K562 (cell line): ENCODE data around the gene SOCS2. TPM values are rescaled to one million over a fixed set of nuclear protein-coding genes. Genes with fewer than 3 reads are reported as not detected.

Source experiments
- EP300 ChIP-seq: IDR thresholded peaks from 2 replicates; pipeline ENCODE4 v1.6.1; 2012; ENCODE audit warnings: low read length, improper control_type of control experiment
- GATA2 ChIP-seq: sonication (generic); formaldehyde crosslinking; IDR thresholded peaks from 2 replicates; pipeline ENCODE4 v1.4.0; 2020; ENCODE audit warnings: mild to moderate bottlenecking, missing genetic modification reagents
- HMGN3 ChIP-seq: IDR thresholded peaks from 2 replicates; pipeline ENCODE4 v1.6.1; 2011; ENCODE audit warnings: borderline replicate concordance, low read depth, mild to moderate bottlenecking, mixed read lengths, low read length; ENCODE audit not compliant: insufficient read length; ENCODE audit errors: extremely low read depth
- IRF2 ChIP-seq: sonication (generic); formaldehyde crosslinking; IDR thresholded peaks from 2 replicates; pipeline ENCODE4 v1.8.1; 2022; ENCODE audit warnings: mild to moderate bottlenecking, missing genetic modification reagents
- JUND ChIP-seq, 2 experiments: IDR thresholded peaks; 2 replicates in 1 of 2; 3 replicates in 1 of 2; pipeline ENCODE4 v1.6.1; 2011; ENCODE audit warnings: borderline replicate concordance in 2 of 2, low read depth in 2 of 2, low read length in 2 of 2, improper control_type of control experiment in 1 of 2, missing biosample characterization in 1 of 2, missing genetic modification characterization in 1 of 2, missing genetic modification reagents in 1 of 2
- RBM34 ChIP-seq: fragments of 200-400 bp; formaldehyde crosslinking; IDR thresholded peaks from 2 replicates; pipeline ENCODE4 v1.6.1; 2018; ENCODE audit warnings: low read length, borderline replicate concordance; ENCODE audit not compliant: insufficient read depth
- RCOR1 ChIP-seq, 2 experiments: IDR thresholded peaks; 2 replicates each; pipeline ENCODE4 v1.6.1; 2012; ENCODE audit warnings: low read depth in 2 of 2, low read length in 2 of 2, borderline replicate concordance in 1 of 2, improper control_type of control experiment in 1 of 2
- ZNF134 ChIP-seq: fragments of 250-450 bp; sonication (Bioruptor Pico); conservative IDR thresholded peaks from 2 replicates; pipeline ENCODE4 v1.4.0; 2020
- ZNF175 ChIP-seq: fragments of 200-800 bp; sonication (Bioruptor generic); IDR thresholded peaks from 2 replicates; pipeline ENCODE4 v1.6.1; 2016; ENCODE audit warnings: low read depth, mild to moderate bottlenecking, missing genetic modification characterization, missing compliant biosample characterization
- polyA plus RNA-seq, 8 experiments: library from polyadenylated mRNA; depleted of rRNA in 4 of 8; stranded (reverse) in 5 of 8; unstranded in 3 of 8; fragments of >200 nt; fragmentation: Nextera tagmentation in 2 of 8; fragmentation: Illumina TruSeq in 1 of 8; extraction: Ambion mirVana in 2 of 8; extraction: Trizol in 1 of 8; gene quantifications; 2 replicates each; pipeline versions ENCODE4 v1.2.1 to v1.2.3, GENCODE V29; 2011 to 2014; ENCODE audit warnings: inconsistent platforms in 1 of 8, missing spikeins in 1 of 8
- total RNA-seq, 7 experiments: library from RNA; depleted of rRNA in 6 of 7; stranded (reverse); fragments of >200 nt in 6 of 7; fragmentation: Illumina TruSeq in 2 of 7; extraction: Trizol in 2 of 7; gene quantifications; 2 replicates each; pipeline versions ENCODE4 v1.2.1 to v1.2.3, GENCODE V29; 2011 to 2021; ENCODE audit warnings: low replicate concordance in 1 of 7
- TF ChIP-seq, protein P1 (sequence below), 2 experiments: fragments of 450-650 bp; conservative IDR thresholded peaks; 2 replicates each; pipeline ENCODE4 v1.6.1; 2017; ENCODE audit warnings: mild to moderate bottlenecking in 2 of 2, moderate library complexity in 2 of 2
- TF ChIP-seq, protein P2 (sequence below): fragments of 450-650 bp; IDR thresholded peaks from 2 replicates; pipeline ENCODE4 v1.6.1; 2016; ENCODE audit warnings: antibody characterized with exemption

The SOCS2 gene
- total and polyA plus RNA-seq, 9 of the 15 experiments (the other 6 are each of a cell fraction or from before 2014, with no cell fraction given) = 37.0 to 162 (median 98.7) TPM

DNA sequence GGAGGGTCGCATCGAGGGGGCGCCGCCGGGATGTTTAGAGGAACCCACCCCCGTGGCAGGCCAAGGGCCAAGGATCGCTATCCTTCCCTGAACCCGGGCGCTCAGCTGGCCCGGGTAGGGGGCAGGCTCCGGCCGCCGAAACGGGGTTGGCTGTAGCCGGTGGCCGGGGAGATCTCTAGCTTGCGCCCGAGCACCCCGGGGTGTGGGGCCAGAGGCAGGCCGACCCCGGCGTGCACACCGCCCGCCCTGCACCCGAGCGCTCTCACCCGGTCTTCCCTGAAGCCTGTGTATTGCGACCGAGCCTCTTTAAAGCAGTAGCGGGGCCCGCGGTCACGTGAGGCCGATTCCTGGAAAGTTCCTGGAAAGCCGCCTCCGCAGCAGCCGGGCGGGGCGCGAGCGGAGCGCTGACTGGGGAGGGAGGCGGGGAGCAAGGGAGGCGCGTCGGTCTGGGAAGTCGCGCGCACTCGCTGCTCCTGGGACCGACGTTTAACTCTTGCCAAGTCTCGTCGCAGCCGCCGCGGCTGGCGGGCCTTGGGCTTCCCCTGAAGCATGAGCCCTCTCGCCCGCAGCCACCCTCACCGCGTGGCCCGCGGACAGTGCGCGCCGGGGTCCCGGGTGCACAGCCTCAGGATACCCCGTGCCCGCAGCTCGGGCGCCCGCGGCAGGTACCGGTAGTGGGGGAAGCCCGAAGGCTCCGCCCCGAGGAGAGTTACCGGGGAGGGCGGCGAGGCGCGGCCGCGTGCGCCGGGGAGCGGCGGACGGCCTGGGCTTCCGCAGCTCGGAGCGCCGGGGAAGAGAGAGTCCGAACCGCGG is 1.7 kb upstream of the SOCS2 start (continued):
- TF ChIP-seq, protein P1, sequence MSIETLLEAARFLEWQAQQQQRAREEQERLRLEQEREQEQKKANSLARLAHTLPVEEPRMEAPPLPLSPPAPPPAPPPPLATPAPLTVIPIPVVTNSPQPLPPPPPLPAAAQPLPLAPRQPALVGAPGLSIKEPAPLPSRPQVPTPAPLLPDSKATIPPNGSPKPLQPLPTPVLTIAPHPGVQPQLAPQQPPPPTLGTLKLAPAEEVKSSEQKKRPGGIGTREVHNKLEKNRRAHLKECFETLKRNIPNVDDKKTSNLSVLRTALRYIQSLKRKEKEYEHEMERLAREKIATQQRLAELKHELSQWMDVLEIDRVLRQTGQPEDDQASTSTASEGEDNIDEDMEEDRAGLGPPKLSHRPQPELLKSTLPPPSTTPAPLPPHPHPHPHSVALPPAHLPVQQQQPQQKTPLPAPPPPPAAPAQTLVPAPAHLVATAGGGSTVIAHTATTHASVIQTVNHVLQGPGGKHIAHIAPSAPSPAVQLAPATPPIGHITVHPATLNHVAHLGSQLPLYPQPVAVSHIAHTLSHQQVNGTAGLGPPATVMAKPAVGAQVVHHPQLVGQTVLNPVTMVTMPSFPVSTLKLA (conservative IDR thresholded peaks at IDR 0.05) = peak; percentile 85 to 93
- TF ChIP-seq RCOR1 (IDR thresholded peaks at IDR 0.05; ENCODE audit: borderline replicate concordance in 1 of 2, low read depth in 2 of 2, low read length in 2 of 2) (peak in 1 of 2 experiments; percentile 91; a peak in 3 of 4 replicates), JUND (IDR thresholded peaks at IDR 0.05; ENCODE audit: borderline replicate concordance, low read depth, low read length) (peak; percentile 52), JUND (tag; IDR thresholded peaks at IDR 0.05; ENCODE audit: borderline replicate concordance, low read depth, low read length) (no peak; the same call in 2 of the 3 replicates), ZNF175 (CRISPR knock-in tag) (0 out of 2 replicates have a peak, but pooled peaks have one; percentile 30), IRF2 (no peak), RBM34 (no peak), EP300 (peak; percentile 78), GATA2 (no peak), ZNF134 (CRISPR knock-in tag) (no peak), HMGN3 (peak; percentile 98)
- TF ChIP-seq, protein P2, sequence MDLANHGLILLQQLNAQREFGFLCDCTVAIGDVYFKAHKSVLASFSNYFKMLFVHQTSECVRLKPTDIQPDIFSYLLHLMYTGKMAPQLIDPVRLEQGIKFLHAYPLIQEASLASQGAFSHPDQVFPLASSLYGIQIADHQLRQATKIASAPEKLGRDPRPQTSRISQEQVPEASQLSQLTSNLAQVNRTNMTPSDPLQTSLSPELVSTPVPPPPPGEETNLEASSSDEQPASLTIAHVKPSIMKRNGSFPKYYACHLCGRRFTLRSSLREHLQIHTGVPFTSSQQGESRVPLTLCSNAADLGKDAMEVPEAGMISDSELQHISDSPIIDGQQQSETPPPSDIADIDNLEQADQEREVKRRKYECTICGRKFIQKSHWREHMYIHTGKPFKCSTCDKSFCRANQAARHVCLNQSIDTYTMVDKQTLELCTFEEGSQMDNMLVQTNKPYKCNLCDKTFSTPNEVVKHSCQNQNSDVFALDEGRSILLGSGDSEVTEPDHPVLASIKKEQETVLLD = no peak
